Right lung (tissue), 5 donors: Measurements from ENCODE around the gene OR52K1. TPM values are rescaled to one million over a fixed set of nuclear protein-coding genes. Genes with fewer than 3 reads are reported as not detected.
"Not testable (repeated sequence)": the region's sequence is repeated elsewhere in the genome, so short reads cannot be mapped to it uniquely, and the experiment has no call there.

ENCODE experiments used
- DNase-seq, 2 donors: peaks; one replicate each; pipeline ENCODE4 v3.0.0-alpha.2; 2013
- polyA plus RNA-seq, 5 donors: library from polyadenylated mRNA; unstranded; fragments of 120-200 nt; gene quantifications; one replicate each; pipeline versions ENCODE4 v1.2.1 to v1.2.3, GENCODE V29; 2013; ENCODE audit warnings: inconsistent platforms in 1 of 5, low replicate concordance in 1 of 5; ENCODE audit not compliant: insufficient read length in 5 of 5, insufficient read depth in 1 of 5

Gene OR52K1
- polyA plus RNA-seq, 5 donors: 0.17 to 0.43 (median 0.41) TPM

DNA sequence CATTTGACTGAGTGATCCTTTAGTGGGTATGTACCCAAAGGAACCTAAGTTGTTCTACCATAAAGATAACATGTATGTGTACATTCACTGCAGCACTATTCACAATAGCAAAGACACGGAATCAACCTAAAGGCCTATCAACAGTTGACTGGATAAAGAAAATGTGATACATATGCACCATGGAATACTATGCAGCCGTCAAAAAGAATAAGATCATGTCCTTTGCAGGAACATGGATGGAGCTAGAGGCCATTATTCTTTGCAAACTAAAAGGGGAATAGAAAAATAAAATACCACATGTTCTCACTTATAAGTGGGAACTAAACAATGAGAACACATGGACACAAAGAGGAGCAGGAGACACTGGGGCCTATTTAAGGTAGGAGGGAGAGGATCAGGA is 9.0 kb downstream of the OR52K1 start:
- not testable (repeated sequence) for DNase-seq

DNA sequence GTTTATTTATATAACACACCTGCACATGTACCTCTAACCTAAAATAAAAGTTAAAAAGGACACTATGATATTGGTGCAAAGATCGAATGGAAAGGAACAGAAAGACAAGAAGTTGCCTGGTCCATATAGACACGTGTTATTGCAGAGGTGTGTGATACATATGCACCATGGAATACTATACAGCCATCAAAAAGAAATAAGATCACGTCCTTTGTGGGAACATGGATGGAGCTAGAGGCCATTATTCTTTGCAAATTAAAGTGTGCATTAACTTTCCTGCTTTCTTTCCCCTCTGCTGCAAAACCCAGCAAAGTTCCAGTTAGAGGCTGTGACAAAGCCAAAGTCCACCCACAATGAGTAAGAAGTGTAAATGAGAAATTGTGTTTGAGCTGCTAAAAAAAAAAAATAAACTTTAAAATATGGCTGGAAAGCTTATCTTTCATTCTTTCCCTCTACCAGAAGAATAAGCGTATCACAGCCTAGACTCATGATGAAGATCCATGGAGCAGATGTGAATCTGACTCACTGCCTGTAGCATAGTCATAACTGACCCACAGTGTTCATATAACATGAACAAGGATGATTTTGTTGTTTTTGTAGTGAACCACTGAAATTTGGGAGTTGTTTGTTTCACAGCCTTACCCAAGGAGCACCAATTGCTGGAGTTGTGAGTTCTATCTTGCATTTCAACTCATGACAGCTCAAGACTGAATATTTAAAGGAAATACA is 9.6 kb downstream of the OR52K1 start:
- DNase-seq: no peak

DNA sequence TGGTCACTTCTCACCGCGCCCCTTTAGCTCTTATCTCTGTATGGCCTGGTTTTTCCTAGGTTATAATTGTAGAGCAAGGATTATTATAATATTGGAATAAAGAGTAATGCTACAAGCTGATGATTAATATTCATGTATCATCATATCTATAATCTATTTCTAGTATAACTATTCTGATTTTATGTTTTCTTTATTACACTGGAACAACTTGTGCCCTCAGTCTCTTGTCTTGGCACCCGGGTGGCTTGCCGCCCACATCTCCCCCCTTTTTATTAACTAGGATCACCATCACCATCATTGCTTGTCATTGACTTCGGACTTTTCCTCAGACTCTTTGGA is 11.0 kb downstream of the OR52K1 start:
- DNase-seq: no peak

DNA sequence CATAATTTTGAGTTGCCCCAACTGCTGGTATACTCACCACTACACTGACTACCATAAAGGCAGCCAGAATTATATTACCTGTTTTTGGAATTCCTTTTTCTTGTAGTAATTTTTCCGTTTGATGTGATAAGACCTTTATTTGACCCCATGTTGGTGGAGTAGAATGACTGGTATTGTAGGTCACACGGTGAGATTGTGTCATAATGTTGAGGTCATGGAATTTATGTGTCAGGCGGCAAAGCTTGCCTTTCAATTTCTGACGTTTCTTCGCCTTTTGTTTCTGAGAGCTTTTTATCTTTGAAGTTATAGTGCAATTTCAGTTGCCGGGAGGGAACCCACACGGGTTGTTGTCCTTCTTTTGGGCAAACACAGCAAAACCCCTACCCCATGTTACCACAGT is 13.0 kb downstream of the OR52K1 start:
- no peak for DNase-seq

DNA sequence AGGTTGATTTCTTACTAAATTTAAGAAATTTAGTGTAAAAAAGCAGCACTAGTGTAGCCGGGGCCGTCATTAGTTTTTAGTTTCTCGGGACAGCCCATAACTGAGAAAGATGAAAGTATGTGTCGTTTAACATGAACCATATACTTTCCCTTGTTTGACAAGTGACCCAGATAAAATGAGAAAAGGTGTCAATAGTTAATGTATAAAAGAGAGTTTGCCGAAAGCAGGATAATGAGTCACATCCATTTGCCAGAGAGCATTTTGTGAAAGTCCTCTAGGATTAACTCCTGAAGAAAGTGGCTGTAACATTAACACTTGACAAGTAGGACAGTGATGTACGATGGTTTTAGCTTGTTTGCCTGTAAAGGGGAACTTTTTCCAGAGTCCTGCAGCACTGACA is 13.5 kb downstream of the OR52K1 start:
- no peak for DNase-seq

DNA sequence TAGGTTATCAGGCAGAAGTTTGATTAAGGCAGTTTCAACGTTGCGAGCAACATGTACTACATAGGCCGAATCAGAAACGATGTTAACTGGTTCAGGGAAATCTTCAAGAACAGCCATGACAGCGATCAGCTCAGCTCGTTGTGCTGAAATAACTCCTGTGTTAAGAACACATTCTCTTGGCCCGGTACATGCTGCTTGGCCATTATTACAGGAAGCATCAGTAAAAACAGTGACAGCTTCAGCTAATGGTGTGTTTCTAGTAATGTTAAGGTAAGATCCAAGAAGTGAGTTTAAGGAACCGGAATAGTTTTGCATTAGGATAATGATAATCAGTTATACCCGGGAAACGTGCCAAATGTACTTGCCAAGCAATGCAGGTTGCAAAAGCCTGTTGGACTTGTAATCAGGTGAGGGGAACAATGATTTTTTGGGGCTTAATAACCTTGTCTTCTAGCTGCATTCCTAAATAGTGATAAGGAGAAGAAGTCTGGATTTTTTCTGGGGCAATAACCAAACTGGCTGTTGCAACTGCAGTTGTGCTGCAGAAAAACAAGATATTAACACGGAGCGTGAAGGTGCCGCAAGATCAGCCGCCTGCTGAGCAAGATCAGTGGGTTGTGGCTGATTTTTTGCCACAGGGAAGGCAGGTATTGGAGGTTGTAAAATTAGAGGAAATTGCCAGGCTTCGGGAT is 14.3 kb downstream of the OR52K1 start:
- DNase-seq: no peak

DNA sequence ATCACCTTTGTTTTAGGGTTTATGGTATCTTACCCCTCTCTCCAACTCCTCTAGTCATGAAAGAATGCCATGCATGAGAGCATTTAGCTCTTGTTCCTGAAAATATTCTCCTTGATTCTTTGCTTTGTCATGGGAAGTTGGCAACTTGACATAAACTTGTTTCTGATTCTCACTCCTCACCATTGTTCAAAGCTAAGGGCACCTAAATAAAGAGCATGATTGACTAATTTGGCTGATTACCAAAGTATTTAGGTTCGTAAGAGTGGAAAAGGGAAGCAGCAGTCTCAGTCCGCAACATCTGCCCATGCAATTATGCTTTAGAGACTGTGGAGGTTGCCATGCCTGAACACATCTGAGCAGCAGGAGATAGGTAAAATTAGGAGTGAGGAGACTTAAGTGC is 26.4 kb downstream of the OR52K1 start:
- no peak for DNase-seq

DNA sequence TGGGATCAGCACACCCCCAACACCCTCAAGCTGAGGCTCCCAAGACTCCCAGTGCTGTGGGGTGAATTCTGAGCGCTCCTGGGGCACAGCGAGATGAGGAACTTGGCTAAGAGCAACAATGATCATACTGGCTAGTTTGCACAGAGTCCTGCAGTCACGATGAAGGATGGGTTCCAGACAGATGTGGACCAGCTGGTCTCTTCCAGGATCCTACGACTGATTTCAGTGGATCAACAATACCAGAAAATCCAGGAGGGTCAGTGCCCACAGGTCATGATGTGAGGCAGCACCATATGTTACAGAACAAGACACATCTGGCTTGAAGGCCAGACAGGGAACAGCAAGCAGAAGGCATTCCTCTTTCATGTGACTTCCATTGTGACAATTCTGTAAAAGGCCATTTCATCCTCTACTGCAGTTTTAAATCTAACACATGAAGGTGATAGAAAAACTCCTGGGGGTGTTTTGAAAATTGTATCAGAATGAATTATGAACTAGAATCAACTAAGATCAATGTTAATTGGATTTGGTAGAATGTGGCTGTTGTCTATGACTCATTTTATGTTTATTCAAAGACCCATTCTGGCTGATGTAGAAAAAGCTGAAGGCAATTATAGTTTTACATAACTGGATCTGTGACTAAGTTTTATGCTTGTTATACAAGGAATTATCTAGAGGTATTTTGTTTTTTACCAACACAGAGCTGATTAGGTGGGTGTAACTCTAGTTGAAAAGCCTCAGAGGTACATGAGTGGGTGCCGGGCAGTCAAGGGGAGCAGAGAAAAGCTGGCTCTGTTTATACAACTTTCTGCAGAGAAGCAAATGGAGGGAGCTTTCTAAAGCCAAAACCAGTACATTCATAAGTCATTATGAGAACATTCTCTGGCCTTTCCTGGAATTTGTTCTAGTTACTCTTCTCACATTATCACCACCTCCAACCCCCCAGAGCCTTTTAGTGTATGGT is 29.1 kb downstream of the OR52K1 start:
- peak in 1 of 2 donors; percentile 45 for DNase-seq

DNA sequence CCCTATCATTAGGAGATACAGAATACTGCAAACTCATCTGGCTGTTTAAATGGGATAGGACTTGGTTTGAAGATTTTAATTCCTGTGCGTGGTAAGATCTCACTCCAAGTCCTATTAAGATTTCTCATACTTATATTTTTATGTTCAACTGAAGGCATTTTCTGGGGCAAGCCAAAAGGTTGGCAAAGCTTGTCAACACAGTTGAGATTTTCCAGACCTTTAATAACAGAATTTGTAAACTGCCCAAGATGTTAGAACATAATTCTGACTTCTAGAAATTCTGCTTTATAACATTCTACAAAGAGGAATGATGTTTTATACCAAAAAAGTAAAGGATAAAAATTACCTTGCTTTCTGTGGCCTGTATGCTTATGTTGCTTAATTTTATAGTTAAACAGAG is 31.8 kb downstream of the OR52K1 start:
- no peak for DNase-seq

DNA sequence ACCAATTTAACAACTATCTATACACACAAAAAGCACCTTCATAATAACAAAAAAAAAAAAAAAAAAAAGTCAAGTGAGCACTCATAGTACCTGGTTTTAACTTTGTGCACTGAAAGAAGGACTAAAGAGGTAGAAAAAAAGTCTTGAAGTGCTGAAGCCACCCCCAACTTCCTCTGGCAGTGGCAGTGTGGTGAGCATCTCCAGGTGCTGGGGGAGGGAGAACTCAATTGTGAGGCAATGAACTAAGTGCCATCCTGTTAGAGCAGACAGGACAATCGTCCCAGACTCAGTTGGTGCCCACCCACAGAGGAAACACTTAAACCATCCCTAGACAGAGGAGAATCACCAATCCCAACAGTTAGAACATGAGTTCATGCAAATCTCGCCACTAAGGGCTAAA is 39.9 kb downstream of the OR52K1 start:
- DNase-seq: no peak

DNA sequence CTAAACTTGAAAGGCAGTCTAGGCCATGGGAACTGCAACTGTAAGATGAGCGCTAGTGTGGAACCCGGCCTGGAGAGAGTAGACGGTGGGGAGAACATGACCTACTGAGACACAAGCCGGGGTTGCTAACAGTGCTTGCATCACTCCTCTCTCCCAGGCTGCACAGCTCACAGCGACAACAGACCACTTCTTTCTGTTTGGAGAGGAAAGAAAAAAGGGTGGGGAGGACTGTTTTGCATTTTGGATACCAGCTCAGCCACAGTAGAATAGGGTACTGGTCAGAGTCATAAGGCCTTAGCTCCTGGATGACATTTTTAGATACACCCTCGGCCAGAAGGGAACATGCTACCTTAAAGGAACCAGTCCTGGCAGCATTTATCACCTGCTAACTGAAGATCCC is 40.3 kb downstream of the OR52K1 start:
- DNase-seq: no peak

DNA sequence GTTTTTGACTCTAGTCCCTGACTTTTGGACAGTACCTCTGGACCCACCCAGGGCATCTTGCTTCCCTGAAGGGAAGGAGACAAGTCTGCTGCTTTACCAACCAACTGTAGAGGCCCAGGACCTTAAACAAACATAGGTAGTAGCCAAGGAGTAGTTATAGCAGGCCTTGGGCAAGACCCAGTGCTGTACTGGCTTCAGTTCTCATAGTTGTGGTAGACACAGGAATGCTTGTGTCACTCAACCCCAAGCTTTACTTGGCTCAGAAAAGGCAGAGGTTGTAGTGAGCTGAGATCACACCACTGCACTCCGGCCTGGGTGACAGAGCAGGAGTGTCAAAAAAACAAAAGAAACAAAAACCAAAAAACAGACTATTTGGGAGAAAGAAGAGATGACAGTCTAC is 41.2 kb downstream of the OR52K1 start:
- DNase-seq: no peak

DNA sequence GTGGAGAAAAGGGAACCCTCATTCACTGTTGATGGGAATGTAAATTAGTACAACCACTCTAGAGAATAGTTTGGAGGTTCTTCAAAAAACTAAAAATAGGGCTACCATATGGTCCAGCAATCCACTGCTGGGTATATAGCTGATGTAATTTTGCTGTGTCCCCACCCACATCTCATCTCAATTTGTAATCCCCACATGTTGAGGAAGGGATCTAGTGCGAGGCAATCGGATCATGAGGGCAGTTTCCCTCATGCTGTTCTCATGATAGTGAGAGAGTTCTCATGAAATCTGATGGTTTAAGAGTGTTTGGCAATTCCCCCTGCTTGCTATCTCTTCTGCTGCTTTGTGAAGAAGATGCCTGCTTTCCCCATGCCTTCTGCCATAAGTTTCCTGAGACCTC is 45.5 kb downstream of the OR52K1 start:
- DNase-seq: no peak

DNA sequence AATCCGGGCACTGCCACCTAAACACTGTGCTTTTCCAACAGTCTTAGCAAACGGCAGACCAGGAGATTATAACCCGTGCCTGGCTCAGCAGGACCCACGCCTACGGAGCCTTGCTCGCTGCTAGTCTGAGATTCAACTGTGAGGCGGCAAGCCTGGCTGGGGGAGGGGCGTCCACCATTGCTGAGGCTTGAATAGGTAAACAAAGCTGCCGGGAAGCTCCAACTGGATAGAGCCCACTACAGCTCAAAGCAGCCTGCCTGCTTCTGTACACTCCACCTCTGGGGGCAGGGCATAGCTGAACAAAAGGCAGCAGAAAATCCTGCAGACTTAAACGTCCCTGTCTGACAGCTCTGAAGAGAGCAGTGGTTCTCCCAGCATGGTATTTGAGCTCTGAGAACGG is 49.2 kb downstream of the OR52K1 start:
- not testable (repeated sequence) for DNase-seq

DNA sequence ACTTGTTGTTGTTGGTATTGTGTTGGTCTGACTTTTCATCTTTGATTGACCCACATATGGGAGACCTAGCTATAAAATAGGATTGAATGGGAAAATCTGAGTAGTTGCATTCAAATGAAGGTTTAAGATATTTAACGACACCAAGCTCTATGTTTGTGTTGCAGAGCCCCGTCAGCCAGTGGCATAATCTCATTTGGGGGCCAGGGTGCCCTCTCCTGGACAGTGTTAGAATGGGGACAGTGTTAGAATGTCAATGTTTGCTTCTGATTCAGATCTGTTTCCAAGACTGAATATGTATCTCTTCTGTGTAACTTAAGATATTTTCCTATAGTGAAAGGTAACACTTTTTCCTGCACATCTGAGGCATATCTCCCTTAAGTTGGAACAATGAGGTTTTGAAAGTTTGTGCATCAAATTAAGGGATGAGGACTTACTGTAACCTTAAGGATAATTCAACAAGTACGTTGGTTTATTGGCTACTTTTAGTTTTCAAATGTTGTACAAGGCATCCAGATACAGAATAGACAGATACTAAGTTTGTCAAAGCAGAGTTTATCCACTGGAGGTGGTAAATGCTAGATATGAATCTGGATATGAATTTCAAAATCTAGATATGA is 57.3 kb downstream of the OR52K1 start:
- DNase-seq: peak in 1 of 2 donors; percentile 16

DNA sequence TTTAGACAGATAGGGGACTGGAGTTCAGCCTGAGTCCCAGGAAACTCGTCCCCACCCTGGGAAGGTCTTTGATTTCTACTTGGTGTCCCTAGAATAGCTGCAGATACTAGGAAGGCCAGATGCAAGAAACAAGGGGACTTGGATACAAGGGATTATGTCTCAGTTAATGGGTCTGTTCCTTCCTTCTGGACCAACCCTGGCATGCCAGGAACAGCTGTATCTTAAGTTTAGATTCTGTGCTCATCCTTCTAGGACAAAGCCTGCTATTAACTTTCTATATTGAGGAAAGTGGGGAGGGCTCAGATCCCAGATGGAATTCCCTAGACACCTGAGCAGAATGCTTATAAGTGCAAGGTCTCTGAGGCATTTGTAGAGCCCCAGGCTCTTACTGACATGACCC is 58.6 kb downstream of the OR52K1 start:
- no peak for DNase-seq

Other genes starting within 250 kb of the OR52K1 start
- gene OR52B4, start 114.3 kb upstream of the OR52K1 start, polyA plus RNA-seq: under 1 TPM in 1 of 5 donors, not detected in 4; 0.13 TPM
- gene TRIM21, start 88.9 kb upstream of the OR52K1 start, polyA plus RNA-seq: 10 to 100 TPM; 24.5 to 35.4 (median 27.9) TPM
- not detected for gene OR52K2, start 33.4 kb upstream of the OR52K1 start, polyA plus RNA-seq
- not detected for gene OR52M1, start 62.5 kb downstream of the OR52K1 start, polyA plus RNA-seq
- gene OR52I2, start 99.1 kb downstream of the OR52K1 start, polyA plus RNA-seq: under 1 TPM in 1 of 5 donors, not detected in 4; 0.06 TPM
- gene OR52I1, start 111.4 kb downstream of the OR52K1 start, polyA plus RNA-seq: under 1 TPM; 0.04 to 0.12 (median 0.10) TPM
- gene TRIM68, start 125.6 kb downstream of the OR52K1 start, polyA plus RNA-seq: 10 to 100 TPM; 15.9 to 22.1 (median 19.6) TPM
- not detected for gene OR51D1, start 154.8 kb downstream of the OR52K1 start, polyA plus RNA-seq
- gene OR51E1, start 161.3 kb downstream of the OR52K1 start, polyA plus RNA-seq: under 1 TPM; 0.33 to 0.49 (median 0.36) TPM
- gene OR51E2, start 215.2 kb downstream of the OR52K1 start, polyA plus RNA-seq: under 1 TPM; 0.09 to 0.28 (median 0.14) TPM
- gene MMP26, start 222.1 kb downstream of the OR52K1 start, polyA plus RNA-seq: under 1 TPM in 1 of 5 donors, not detected in 4; 0.18 TPM